HCT116 (cell line): ENCODE data around the gene NEURL1B. TPM values are rescaled to one million over a fixed set of nuclear protein-coding genes. Genes with fewer than 3 reads are reported as not detected.

Experiments
- ATAC-seq: fragments of 200-7000 bp; cut with Tn5 transposase; 2 replicates; pipeline ENCODE4 v1.9.1; 2020; ENCODE audit warnings: mild to moderate bottlenecking, moderate library complexity
- BruUV-seq: library from RNA; stranded (reverse); fragments of 400-500 nt; replicated peaks from 2 replicates; lab custom pipeline; 2021; lab: Mats Ljungman, UMichigan
- CTCF ChIA-PET: fragments of 300-600 bp; sonication (Branson Sonifier 250); formaldehyde crosslinking; loops from one replicate; lab custom pipeline; 2021; ENCODE audit warnings: antibody characterized with exemption; lab: Charles Lee
- POLR2A ChIA-PET: fragments of 300-600, 350-600 bp; sonication (Branson Sonifier 250); formaldehyde crosslinking; loops from one replicate; lab custom pipeline; 2021; ENCODE audit warnings: antibody characterized with exemption; lab: Charles Lee
- RAD21 ChIA-PET, 2 experiments: fragments of 300-600 bp; sonication (Branson Sonifier 250); formaldehyde crosslinking; loops; one replicate each; lab custom pipeline; 2023; ENCODE audit warnings: low total read pairs in 2 of 2; ENCODE audit not compliant: uncharacterized antibody in 2 of 2, unreplicated experiment in 2 of 2, low non-redundant PET in 1 of 2; lab: Charles Lee
- DNase-seq: peaks from one replicate; pipeline ENCODE4 v3.0.0-alpha.2; 2010; ENCODE audit warnings: low read depth, low spot score
- H2AFZ ChIP-seq: fragments of 200-600 bp; shearing (Covaris generic), sonication (generic); 2 replicates; pipeline ENCODE4 v1.6.1; 2017; ENCODE audit warnings: low read depth, mixed run types, mixed read lengths, antibody characterized with exemption, low read length; ENCODE audit not compliant: poor library complexity, severe bottlenecking
- H3K27ac ChIP-seq: 2 replicates; pipeline ENCODE4 v1.5.1; 2012; ENCODE audit warnings: low read depth, low read length
- H3K27me3 ChIP-seq: fragments of 200-600 bp; sonication (generic); 2 replicates; pipeline ENCODE4 v1.6.1; 2016; ENCODE audit warnings: mixed run types, low read length, mixed read lengths; ENCODE audit not compliant: insufficient read depth
- H3K36me3 ChIP-seq, 2 experiments: fragments of 200-500 bp in 1 of 2; fragments of 200-600 bp in 1 of 2; sonication (Bioruptor generic) in 1 of 2; sonication (generic) in 1 of 2; 2 replicates each; pipeline versions ENCODE4 v1.5.1 to v1.6.1; 2014 to 2016; ENCODE audit warnings: low read length in 2 of 2, inconsistent platforms in 1 of 2, mixed read lengths in 1 of 2, mixed run types in 1 of 2; ENCODE audit not compliant: insufficient read depth in 2 of 2, control insufficient read depth in 1 of 2
- H3K4me1 ChIP-seq, 2 experiments: fragments of 200-600 bp in 1 of 2; sonication (generic) in 1 of 2; 2 replicates each; pipeline versions ENCODE4 v1.5.1 to v1.6.1; 2012 to 2017; ENCODE audit warnings: low read length in 2 of 2, inconsistent platforms in 1 of 2, mild to moderate bottlenecking in 1 of 2, mixed read lengths in 1 of 2, mixed run types in 1 of 2, moderate library complexity in 1 of 2; ENCODE audit not compliant: insufficient read depth in 2 of 2, control insufficient read depth in 1 of 2
- H3K4me2 ChIP-seq: fragments of 200-600 bp; sonication (generic); 2 replicates; pipeline ENCODE4 v1.6.1; 2017; ENCODE audit warnings: mixed run types, low read length, mixed read lengths
- H3K4me3 ChIP-seq, 2 experiments: fragments of 200-600 bp in 1 of 2; sonication (generic) in 1 of 2; replicated peaks in 1 of 2; 2 replicates each; pipeline ENCODE4 v1.5.1; 2011 to 2016; ENCODE audit warnings: low read length in 2 of 2, control low read depth in 1 of 2, low read depth in 1 of 2, mild to moderate bottlenecking in 1 of 2, mixed read lengths in 1 of 2, mixed run types in 1 of 2
- H3K79me2 ChIP-seq: fragments of 200-600 bp; sonication (generic); 2 replicates; pipeline ENCODE4 v1.6.1; 2017; ENCODE audit warnings: mild to moderate bottlenecking, mixed run types, low read length, moderate library complexity, mixed read lengths; ENCODE audit not compliant: insufficient read depth
- H3K9ac ChIP-seq: fragments of 200-600 bp; sonication (generic); 2 replicates; pipeline ENCODE4 v1.6.1; 2016; ENCODE audit warnings: low read length, mixed read lengths
- H3K9me2 ChIP-seq: fragments of 200-600 bp; sonication (generic), shearing (Covaris generic); 2 replicates; pipeline ENCODE4 v1.6.1; 2017; ENCODE audit warnings: mixed run types, mild to moderate bottlenecking, moderate library complexity; ENCODE audit not compliant: insufficient read depth
- H3K9me3 ChIP-seq, 2 experiments: fragments of 200-500 bp in 1 of 2; fragments of 200-600 bp in 1 of 2; sonication (Bioruptor generic) in 1 of 2; sonication (generic) in 1 of 2; 2 replicates each; pipeline ENCODE4 v1.6.1; 2014 to 2017; ENCODE audit warnings: low read length in 2 of 2, mixed read lengths in 2 of 2, inconsistent platforms in 1 of 2, low read depth in 1 of 2, mild to moderate bottlenecking in 1 of 2, mixed run types in 1 of 2, moderate library complexity in 1 of 2; ENCODE audit not compliant: control insufficient read depth in 1 of 2, insufficient read depth in 1 of 2
- H4K20me1 ChIP-seq: fragments of 200-600 bp; sonication (generic), shearing (Covaris generic); 2 replicates; pipeline ENCODE4 v1.6.1; 2017; ENCODE audit warnings: mixed run types, mild to moderate bottlenecking, moderate library complexity; ENCODE audit not compliant: insufficient read depth
- CBX3 ChIP-seq: IDR thresholded peaks from 2 replicates; pipeline ENCODE4 v1.6.1; 2012; ENCODE audit warnings: low read depth
- CTCF ChIP-seq, 3 experiments: fragments of 200-600 bp in 1 of 3; sonication (generic) in 1 of 3; IDR thresholded peaks in 2 of 3; conservative IDR thresholded peaks in 1 of 3; 2 replicates each; pipeline ENCODE4 v1.5.1; 2012 to 2017; ENCODE audit warnings: low read depth in 2 of 3, low read length in 2 of 3, antibody characterized with exemption in 1 of 3, borderline replicate concordance in 1 of 3, control low read depth in 1 of 3, mild to moderate bottlenecking in 1 of 3, mixed read lengths in 1 of 3, mixed run types in 1 of 3, moderate library complexity in 1 of 3; ENCODE audit not compliant: insufficient read depth in 1 of 3
- EGR1 ChIP-seq: IDR thresholded peaks from 2 replicates; pipeline ENCODE4 v1.6.1; 2012; ENCODE audit warnings: low read depth
- EZH2 ChIP-seq: fragments of 200-600 bp; sonication (generic); IDR thresholded peaks from 2 replicates; pipeline ENCODE4 v1.6.1; 2017; ENCODE audit warnings: antibody characterized with exemption, mixed run types
- FOSL1 ChIP-seq: IDR thresholded peaks from 2 replicates; pipeline ENCODE4 v1.6.1; 2012; ENCODE audit warnings: low read depth
- MAX ChIP-seq: IDR thresholded peaks from 2 replicates; pipeline ENCODE4 v1.6.1; 2012
- POLR2A ChIP-seq: IDR thresholded peaks from 2 replicates; pipeline ENCODE4 v1.7.0; 2011; ENCODE audit warnings: borderline replicate concordance; ENCODE audit not compliant: insufficient read depth, insufficient read length; ENCODE audit errors: extremely low read depth
- SP1 ChIP-seq: IDR thresholded peaks from 2 replicates; pipeline ENCODE4 v1.6.1; 2012; ENCODE audit warnings: low read depth
- SRF ChIP-seq: IDR thresholded peaks from 2 replicates; pipeline ENCODE4 v1.6.1; 2012; ENCODE audit warnings: low read depth
- TCF7L2 ChIP-seq: IDR thresholded peaks from 2 replicates; pipeline ENCODE4 v1.7.0; 2011; ENCODE audit warnings: borderline replicate concordance, inconsistent platforms; ENCODE audit not compliant: insufficient read depth, insufficient read length; ENCODE audit errors: extremely low read depth
- ZBTB33 ChIP-seq: IDR thresholded peaks from 2 replicates; pipeline ENCODE4 v1.6.1; 2011; ENCODE audit warnings: mild to moderate bottlenecking, low read length, moderate library complexity; ENCODE audit not compliant: insufficient replicate concordance; ENCODE audit errors: extremely low read depth
- ZNF274 ChIP-seq: fragments of 200-500 bp; sonication (Bioruptor generic); IDR thresholded peaks from 2 replicates; pipeline ENCODE4 v1.6.1; 2014; ENCODE audit warnings: mild to moderate bottlenecking, low read depth, low read length, inconsistent platforms
- intact Hi-C: fragments of 100-400 bp; cut with micrococcal nuclease; formaldehyde crosslinking; loops from 2 replicates; pipeline ENCODE4 v1.10.0; 2022
- total RNA-seq: library from RNA; stranded (reverse); gene quantifications from one replicate; pipeline ENCODE4 v1.2.1, GENCODE V29; 2021; ENCODE audit not compliant: unreplicated experiment

The NEURL1B gene
- total RNA-seq, 1 experiment from 2014 or later = 5.8 TPM

GRCh38 chr5:172699423-172699822 is 58.4 kb downstream of the NEURL1B start:
- intact Hi-C loops = loop anchor here (10.0 kb wide), 1 partner anchor 785 kb away; no protein-coding TSS in a partner anchor

More at GRCh38 chr5:172699423-172699822, 58.4 kb downstream of the NEURL1B start:
- peaks cover 0 to 9% of the 10 kb centered on the region in 2 experiments; a peak in 2 of 4 replicates for H3K4me1 ChIP-seq
- no peaks in the 10 kb centered on the region for H3K79me2 ChIP-seq
- no peaks in the 10 kb centered on the region for H3K9me3 ChIP-seq
- BruUV-seq = no TSS peak
- ChIA-PET RAD21 (no interaction called here), CTCF (no interaction called here), POLR2A (no interaction called here)
- H3K9ac ChIP-seq = no peak overlapping the region
- H3K27ac ChIP-seq = no peak overlapping the region
- DNase-seq (no peak), ATAC-seq (no peak)
- no peak overlapping the region for H3K4me2 ChIP-seq
- H3K36me3 ChIP-seq = no peaks in the 10 kb centered on the region
- TF ChIP-seq ZNF274 (no peak), CBX3 (no peak), EZH2 (no peak), SRF (no peak), SP1 (no peak), MAX (no peak), EGR1 (no peak), FOSL1 (no peak), ZBTB33 (no peak), TCF7L2 (no peak), POLR2A (no peak), CTCF (IDR thresholded peaks at IDR 0.05 in 2 of 3, conservative IDR thresholded peaks at IDR 0.05 in 1 of 3; ENCODE audit: borderline replicate concordance in 1 of 3, insufficient read depth in 1 of 3, low read depth in 2 of 3, low read length in 2 of 3) (no peak)
- H4K20me1 ChIP-seq = no peaks in the 10 kb centered on the region
- no peak overlapping the region for H3K4me3 ChIP-seq
- no peaks in the 10 kb centered on the region for H3K9me2 ChIP-seq
- H2AFZ ChIP-seq = no peak overlapping the region
- H3K27me3 ChIP-seq = no peaks in the 10 kb centered on the region
